GM12878 (cell line): ENCODE results near the gene FN3K. TPM values are rescaled to one million over a fixed set of nuclear protein-coding genes. Genes with fewer than 3 reads are reported as not detected.

Experiments
- ATAC-seq: fragments of 200-7000 bp; cut with Tn5 transposase; 3 replicates; pipeline ENCODE4 v1.9.1; 2020; ENCODE audit warnings: mild to moderate bottlenecking, moderate library complexity
- BruUV-seq: library from RNA; stranded (reverse); fragments of 400-500 nt; replicated peaks from 2 replicates; lab custom pipeline; 2021; lab: Mats Ljungman, UMichigan
- CTCF ChIA-PET: fragments of 300-600 bp; sonication (Branson Sonifier 250); formaldehyde crosslinking; extraction: SDS; loops from one replicate; lab custom pipeline; 2021; ENCODE audit warnings: inconsistent platforms; lab: Yijun Ruan, JAX
- POLR2A ChIA-PET: fragments of 350-600 bp; formaldehyde crosslinking; extraction: SDS; loops from one replicate; lab custom pipeline; 2021; ENCODE audit warnings: inconsistent platforms; lab: Charles Lee
- RAD21 ChIA-PET: fragments of 300-600 bp; sonication (Branson Sonifier 250); formaldehyde crosslinking; loops from one replicate; lab custom pipeline; 2023; ENCODE audit warnings: antibody characterized with exemption; ENCODE audit not compliant: unreplicated experiment; lab: Charles Lee
- SMC1A ChIA-PET: fragments of 300-600 bp; sonication (Branson Sonifier 250); formaldehyde crosslinking; loops from one replicate; lab custom pipeline; 2023; ENCODE audit not compliant: unreplicated experiment, uncharacterized antibody; lab: Charles Lee
- DNase-seq: peaks from one replicate; pipeline ENCODE4 v3.0.0-alpha.2; 2011; ENCODE audit warnings: low read depth, low spot score
- FAIRE-seq: peaks from 3 replicates; lab custom pipeline; 2011; peaks lifted over from hg19 to GRCh38; lab: Jason Lieb, UNC
- H2AFZ ChIP-seq: 2 replicates; pipeline ENCODE4 v1.6.0; 2011; ENCODE audit warnings: low read depth, low read length, control low read depth; ENCODE audit not compliant: control insufficient read depth
- H3K27ac ChIP-seq: 2 replicates; pipeline ENCODE4 v1.5.1; 2011; ENCODE audit warnings: control low read depth; ENCODE audit not compliant: control insufficient read depth, insufficient read depth
- H3K27me3 ChIP-seq, 2 experiments: replicated peaks in 1 of 2; 2 replicates each; pipeline versions ENCODE4 v1.6.0 to v1.6.1; 2011; ENCODE audit warnings: low read length in 1 of 2; ENCODE audit not compliant: control insufficient read depth in 2 of 2, insufficient read depth in 2 of 2
- H3K36me3 ChIP-seq, 2 experiments: 2 replicates each; pipeline ENCODE4 v1.5.1; 2011; ENCODE audit warnings: low read length in 1 of 2; ENCODE audit not compliant: control insufficient read depth in 2 of 2, insufficient read depth in 2 of 2
- H3K4me1 ChIP-seq: 2 replicates; pipeline ENCODE4 v1.6.1; 2011; ENCODE audit warnings: mild to moderate bottlenecking, low read length, moderate library complexity, mixed read lengths; ENCODE audit not compliant: control insufficient read depth, insufficient read depth
- H3K4me2 ChIP-seq: 2 replicates; pipeline ENCODE4 v1.6.0; 2011; ENCODE audit warnings: control low read depth; ENCODE audit not compliant: control insufficient read depth, insufficient read depth
- H3K4me3 ChIP-seq: fragments of 200-600 bp; sonication (generic); 2 replicates; pipeline ENCODE4 v1.5.1; 2016
- H3K79me2 ChIP-seq: 2 replicates; pipeline ENCODE4 v1.6.0; 2011; ENCODE audit warnings: low read length; ENCODE audit not compliant: control insufficient read depth, insufficient read depth
- H3K9ac ChIP-seq: 2 replicates; pipeline ENCODE4 v1.8.0; 2011; ENCODE audit warnings: low read length, control low read depth, mixed read lengths; ENCODE audit not compliant: control insufficient read depth, insufficient read depth
- H3K9me3 ChIP-seq: replicated peaks from 3 replicates; pipeline ENCODE4 v1.5.1; 2011; ENCODE audit warnings: mild to moderate bottlenecking, low read length; ENCODE audit not compliant: control insufficient read depth, insufficient read depth
- H4K20me1 ChIP-seq: 2 replicates; pipeline ENCODE4 v1.6.0; 2011; ENCODE audit not compliant: control insufficient read depth, insufficient read depth
- CREB1 ChIP-seq: IDR thresholded peaks from 2 replicates; pipeline ENCODE4 v1.6.1; 2012; ENCODE audit warnings: low read depth, mild to moderate bottlenecking, inconsistent platforms
- ESRRA ChIP-seq: IDR thresholded peaks from 2 replicates; pipeline ENCODE4 v1.6.1; 2012; ENCODE audit warnings: mild to moderate bottlenecking, low read length, improper control_type of control experiment
- HCFC1 ChIP-seq: fragments of 150-350 bp; IDR thresholded peaks from 2 replicates; pipeline ENCODE4 v1.6.1; 2014; ENCODE audit warnings: low read length
- IRF5 ChIP-seq: fragments of 450-650 bp; IDR thresholded peaks from 2 replicates; pipeline ENCODE4 v1.6.1; 2017; ENCODE audit warnings: borderline replicate concordance
- MAX ChIP-seq: IDR thresholded peaks from 2 replicates; pipeline ENCODE4 v1.6.1; 2012; ENCODE audit warnings: low read depth, low read length, improper control_type of control experiment
- NR2C2 ChIP-seq: IDR thresholded peaks from 2 replicates; pipeline ENCODE4 v1.6.1; 2011; ENCODE audit warnings: borderline replicate concordance, low read depth; ENCODE audit not compliant: control insufficient read depth, insufficient read length
- POLR2A ChIP-seq: IDR thresholded peaks from 2 replicates; pipeline ENCODE4 v1.6.1; 2011; ENCODE audit warnings: low read depth, mild to moderate bottlenecking, low read length
- RB1 ChIP-seq: fragments of 450-650 bp; formaldehyde crosslinking; IDR thresholded peaks from 2 replicates; pipeline ENCODE4 v1.6.1; 2017; ENCODE audit warnings: mild to moderate bottlenecking, borderline replicate concordance
- RCOR1 ChIP-seq: conservative IDR thresholded peaks from 2 replicates; pipeline ENCODE4 v1.6.1; 2012; ENCODE audit warnings: low read depth, low read length, improper control_type of control experiment
- RFX5 ChIP-seq: IDR thresholded peaks from 2 replicates; pipeline ENCODE4 v1.6.1; 2011; ENCODE audit warnings: low read depth, low read length, improper control_type of control experiment
- TCF12 ChIP-seq: IDR thresholded peaks from 2 replicates; pipeline ENCODE4 v1.6.1; 2011; ENCODE audit warnings: low read depth, mild to moderate bottlenecking, low read length
- WGBS: methylation state at CpG from one replicate; pipeline ENCODE4 v1.1.6; 2016; ENCODE audit warnings: low lambda C conversion rate; ENCODE audit not compliant: insufficient replicate concordance, insufficient coverage; ENCODE audit errors: missing lambda C conversion rate; 5-methylcytosine and 5-hydroxymethylcytosine counted together
- in situ Hi-C: fragments of 300-500 bp; cut with MboI; formaldehyde crosslinking; loops from 9 replicates; pipeline ENCODE4 v1.14.3; 2018; ENCODE audit warnings: mixed read lengths
- intact Hi-C: fragments of 100-400 bp; cut with micrococcal nuclease; formaldehyde crosslinking; loops from one replicate; pipeline ENCODE4 v1.14.2; 2022; ENCODE audit not compliant: unreplicated experiment
- polyA plus RNA-seq, 11 experiments: library from polyadenylated mRNA; depleted of rRNA in 4 of 11; unstranded in 6 of 11; stranded (reverse) in 5 of 11; fragments of >200 nt; fragmentation: Nextera tagmentation in 4 of 11; fragmentation: Illumina TruSeq in 1 of 11; extraction: Ambion mirVana in 4 of 11; extraction: Trizol in 1 of 11; gene quantifications; 1 replicate in 1 of 11; 2 replicates in 10 of 11; pipeline versions ENCODE4 v1.2.1 to v1.2.3, GENCODE V29; 2011 to 2016; ENCODE audit warnings: inconsistent platforms in 2 of 11, missing spikeins in 2 of 11, low read depth in 1 of 11
- total RNA-seq, 4 experiments: library from RNA; depleted of rRNA in 3 of 4; stranded (reverse); fragments of >200 nt in 3 of 4; fragmentation: Illumina TruSeq in 1 of 4; extraction: Trizol in 1 of 4; gene quantifications; 2 replicates each; pipeline versions ENCODE4 v1.2.1 to v1.2.3, GENCODE V29; 2013 to 2021

Gene FN3K
- total and polyA plus RNA-seq, 10 of the 15 experiments (the other 5 are each of a cell fraction or from before 2014, with no cell fraction given), result 0.08 to 0.51 (median 0.17) TPM; not detected in 7

- no peak overlapping the region for H2AFZ ChIP-seq
- intact Hi-C loops (no loop called here), in situ Hi-C loops (no loop called here)
- 69% methylated on average over 11 of the region's 17 CpGs for WGBS
- ChIA-PET RAD21 (no interaction called here), POLR2A (no interaction called here), SMC1A (no interaction called here), CTCF (no interaction called here)
- peaks cover 11% of the 10 kb centered on the region; the same call in 2 of the 3 replicates for H3K9me3 ChIP-seq
- no TSS peak for BruUV-seq
- H3K36me3 ChIP-seq, result no peaks in the 10 kb centered on the region
- H4K20me1 ChIP-seq, result no peaks in the 10 kb centered on the region
- H3K9ac ChIP-seq, result no peak overlapping the region
- H3K4me1 ChIP-seq, result no peaks in the 10 kb centered on the region
- ATAC-seq (no peak), FAIRE-seq (no peak), DNase-seq (no peak)
- no peaks in the 10 kb centered on the region for H3K79me2 ChIP-seq
- H3K27ac ChIP-seq, result no peak overlapping the region
- H3K27me3 ChIP-seq, result no peaks in the 10 kb centered on the region
- no peak overlapping the region for H3K4me3 ChIP-seq
- no peak overlapping the region for H3K4me2 ChIP-seq
- TF ChIP-seq ESRRA, result no peak
- no peak for TF ChIP-seq RB1
- TF ChIP-seq POLR2A, result no peak
- no peak for TF ChIP-seq RFX5
- TF ChIP-seq RCOR1, result no peak
- no peak for TF ChIP-seq MAX
- no peak for TF ChIP-seq IRF5
These were observed 43.7 kb upstream of the FN3K start for GRCh38 chr17:82691714-82692113.

- H3K9ac ChIP-seq, result no peak overlapping the region
- no peaks in the 10 kb centered on the region for H3K79me2 ChIP-seq
- ChIA-PET CTCF (no interaction called here), POLR2A (no interaction called here), RAD21 (no interaction called here), SMC1A (no interaction called here)
- intact Hi-C loops, result no loop called here
- H2AFZ ChIP-seq, result no peak overlapping the region
- DNase-seq (no peak), ATAC-seq (no peak), FAIRE-seq (no peak)
- H3K27me3 ChIP-seq, result no peaks in the 10 kb centered on the region; a peak in 1 of 4 replicates
- no TSS peak for BruUV-seq
- H4K20me1 ChIP-seq, result no peaks in the 10 kb centered on the region
- in situ Hi-C loops, result no loop called here
- H3K4me2 ChIP-seq, result no peak overlapping the region
- H3K4me3 ChIP-seq, result no peak overlapping the region
- H3K9me3 ChIP-seq, result peaks cover 11% of the 10 kb centered on the region; the same call in 2 of the 3 replicates
- no peaks in the 10 kb centered on the region for H3K36me3 ChIP-seq
- no peak overlapping the region for H3K27ac ChIP-seq
- no peaks in the 10 kb centered on the region for H3K4me1 ChIP-seq
- no peak for TF ChIP-seq NR2C2
- TF ChIP-seq TCF12, result no peak
- no peak for TF ChIP-seq HCFC1
- TF ChIP-seq CREB1, result no peak
- WGBS, result 71% methylated on average over 15 of the region's 16 CpGs
These were observed 43.1 kb upstream of the FN3K start for GRCh38 chr17:82692268-82692667.
